ENCODE results near the gene B4GALNT2.

DNA sequence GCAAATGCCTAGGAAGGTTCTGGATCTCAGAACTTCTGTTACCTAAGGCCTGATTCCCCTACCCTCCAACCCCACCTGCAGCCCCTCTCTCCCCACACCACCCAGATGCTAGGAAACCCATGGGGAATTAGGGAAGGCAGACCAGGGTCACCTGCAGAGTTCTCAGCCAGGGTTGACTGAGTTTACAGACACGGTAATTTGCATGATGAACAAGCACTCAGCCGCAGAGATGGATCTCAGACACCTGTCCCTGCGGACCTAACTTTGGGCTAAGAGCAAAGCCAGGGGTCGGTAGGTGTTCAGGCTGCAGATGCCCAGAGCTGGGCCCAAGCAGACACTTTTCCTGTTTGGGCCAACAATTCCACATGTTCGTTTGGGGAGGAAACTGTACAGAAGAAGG lies 80.8 kb downstream of the B4GALNT2 start:
- TF ChIP-seq HIVEP1 (CRISPR knock-in tag; IDR thresholded peaks at IDR 0.05) (no peak), POLR2AphosphoS2 (IDR thresholded peaks at IDR 0.05; ENCODE audit: low read depth, low read length) (no peak), KLF16 (CRISPR knock-in tag; IDR thresholded peaks at IDR 0.05) (no peak), HOXA9 (CRISPR knock-in tag; IDR thresholded peaks at IDR 0.05; ENCODE audit: borderline replicate concordance) (no peak), SPEN (CRISPR knock-in tag; IDR thresholded peaks at IDR 0.05; ENCODE audit: low read depth) (no peak), NFYB (CRISPR knock-in tag; IDR thresholded peaks at IDR 0.05) (no peak)
- TF ChIP-seq, protein P1, sequence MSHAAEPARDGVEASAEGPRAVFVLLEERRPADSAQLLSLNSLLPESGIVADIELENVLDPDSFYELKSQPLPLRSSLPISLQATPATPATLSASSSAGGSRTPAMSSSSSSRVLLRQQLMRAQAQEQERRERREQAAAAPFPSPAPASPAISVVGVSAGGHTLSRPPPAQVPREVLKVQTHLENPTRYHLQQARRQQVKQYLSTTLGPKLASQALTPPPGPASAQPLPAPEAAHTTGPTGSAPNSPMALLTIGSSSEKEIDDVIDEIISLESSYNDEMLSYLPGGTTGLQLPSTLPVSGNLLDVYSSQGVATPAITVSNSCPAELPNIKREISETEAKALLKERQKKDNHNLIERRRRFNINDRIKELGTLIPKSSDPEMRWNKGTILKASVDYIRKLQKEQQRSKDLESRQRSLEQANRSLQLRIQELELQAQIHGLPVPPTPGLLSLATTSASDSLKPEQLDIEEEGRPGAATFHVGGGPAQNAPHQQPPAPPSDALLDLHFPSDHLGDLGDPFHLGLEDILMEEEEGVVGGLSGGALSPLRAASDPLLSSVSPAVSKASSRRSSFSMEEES (CRISPR knock-in tag; IDR thresholded peaks at IDR 0.05), result no peak
